Measurements from ENCODE around the gene MCF2L. TPM values are rescaled to one million over a fixed set of nuclear protein-coding genes. Genes with fewer than 3 reads are reported as not detected.

MCF2L gene
- polyA plus RNA-seq, 2 of the 4 experiments (the other 2 are of a cell fraction): 0.36 to 0.92 TPM

DNA sequence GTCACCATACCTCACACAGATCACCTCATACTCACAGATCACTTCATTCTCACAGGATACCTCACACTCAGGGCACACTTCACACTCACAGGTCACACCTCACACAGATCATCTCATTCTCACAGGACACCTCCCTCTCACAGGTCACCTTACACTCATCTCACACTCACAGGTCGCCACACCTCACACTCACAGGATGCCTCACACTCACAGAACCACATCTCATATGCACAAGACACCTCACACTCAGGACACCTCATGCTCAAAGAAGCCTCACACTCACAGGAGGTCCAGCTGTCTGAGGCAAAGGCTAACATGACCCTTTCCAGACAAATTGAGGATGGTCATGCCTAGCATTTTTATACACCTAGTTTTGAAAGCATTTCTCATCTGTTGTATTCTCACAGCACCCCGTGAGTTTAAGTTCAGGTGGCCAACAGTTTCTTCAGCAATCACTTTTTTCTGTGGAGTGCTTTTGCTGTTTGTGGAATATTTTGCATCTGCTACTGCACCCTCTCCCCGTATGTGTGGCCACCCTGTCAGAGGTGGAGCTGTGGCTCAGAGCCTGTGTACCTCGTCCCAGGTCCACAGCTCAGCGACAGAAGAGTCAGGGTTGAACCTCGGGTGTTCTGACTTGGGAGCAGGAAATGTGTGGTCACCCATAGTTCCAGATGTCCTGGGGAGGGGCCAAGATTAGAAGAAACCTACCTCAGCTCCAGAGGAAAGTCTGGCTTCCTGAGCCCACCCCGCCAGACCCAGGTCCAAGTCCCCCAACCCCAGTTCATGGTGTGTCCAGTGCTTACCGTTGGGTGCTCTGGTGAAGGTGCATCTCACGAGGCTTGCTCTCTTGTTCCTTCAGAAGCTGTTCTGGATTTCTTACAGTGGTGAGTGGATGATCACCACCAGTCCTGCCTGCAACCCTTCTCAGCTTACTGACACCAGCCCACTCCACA lies 144.2 kb downstream of the MCF2L start (continued):
- TF ChIP-seq, protein P1, sequence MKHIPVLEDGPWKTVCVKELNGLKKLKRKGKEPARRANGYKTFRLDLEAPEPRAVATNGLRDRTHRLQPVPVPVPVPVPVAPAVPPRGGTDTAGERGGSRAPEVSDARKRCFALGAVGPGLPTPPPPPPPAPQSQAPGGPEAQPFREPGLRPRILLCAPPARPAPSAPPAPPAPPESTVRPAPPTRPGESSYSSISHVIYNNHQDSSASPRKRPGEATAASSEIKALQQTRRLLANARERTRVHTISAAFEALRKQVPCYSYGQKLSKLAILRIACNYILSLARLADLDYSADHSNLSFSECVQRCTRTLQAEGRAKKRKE (CRISPR knock-in tag; IDR thresholded peaks at IDR 0.05; ENCODE audit: low read depth): no peak
- TF ChIP-seq CEBPB (IDR thresholded peaks at IDR 0.05): no peak
- no peak for TF ChIP-seq RNF2 (IDR thresholded peaks at IDR 0.05; ENCODE audit: borderline replicate concordance, low read depth)

DNA sequence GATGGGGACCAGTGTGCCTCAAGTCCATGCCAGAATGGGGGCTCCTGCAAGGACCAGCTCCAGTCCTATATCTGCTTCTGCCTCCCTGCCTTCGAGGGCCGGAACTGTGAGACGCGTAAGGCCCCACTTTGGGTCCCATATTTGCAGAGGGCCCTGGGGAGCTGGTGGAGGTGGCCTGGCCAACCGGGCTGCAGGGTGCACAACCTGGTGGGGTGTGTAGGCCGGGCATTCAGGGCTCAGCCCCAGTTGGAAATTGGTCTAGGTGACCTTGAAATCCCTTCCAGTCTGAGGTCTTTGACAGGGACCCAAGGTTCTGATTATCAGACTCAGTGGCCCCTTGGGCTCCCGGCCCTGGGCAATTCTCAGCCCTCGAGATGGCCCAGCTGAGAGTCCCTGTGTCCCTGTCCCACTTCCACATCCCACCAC lies 144.8 kb downstream of the MCF2L start:
- no peak for ATAC-seq
- no peak for TF ChIP-seq GATA3 (IDR thresholded peaks at IDR 0.05; ENCODE audit: borderline replicate concordance)
- no peak for TF ChIP-seq EHF (CRISPR knock-in tag; IDR thresholded peaks at IDR 0.05)
- TF ChIP-seq CEBPB (IDR thresholded peaks at IDR 0.05): no peak
- no peak overlapping the region for H3K4me2 ChIP-seq
- CTCF ChIA-PET: interaction anchor here (0.6 to 2.0 kb wide), 4 partner anchors 10 to 84 kb away, joined by 3 to 6 read pairs (median 4); no protein-coding TSS in a partner anchor
- no peaks in the 10 kb centered on the region for H3K4me1 ChIP-seq
- WGBS (ENCODE audit: missing lambda C conversion rate): 68% methylated on average over 7 of the region's 8 CpGs
- no peak overlapping the region for H3K4me3 ChIP-seq
- H3K9me3 ChIP-seq: no peaks in the 10 kb centered on the region
- H3K27ac ChIP-seq: no peak overlapping the region
- no peak for DNase-seq (ENCODE audit: low read depth in 1 of 2, low spot score in 1 of 2)
- no peak for FAIRE-seq
- POLR2A ChIA-PET: no interaction called here

DNA sequence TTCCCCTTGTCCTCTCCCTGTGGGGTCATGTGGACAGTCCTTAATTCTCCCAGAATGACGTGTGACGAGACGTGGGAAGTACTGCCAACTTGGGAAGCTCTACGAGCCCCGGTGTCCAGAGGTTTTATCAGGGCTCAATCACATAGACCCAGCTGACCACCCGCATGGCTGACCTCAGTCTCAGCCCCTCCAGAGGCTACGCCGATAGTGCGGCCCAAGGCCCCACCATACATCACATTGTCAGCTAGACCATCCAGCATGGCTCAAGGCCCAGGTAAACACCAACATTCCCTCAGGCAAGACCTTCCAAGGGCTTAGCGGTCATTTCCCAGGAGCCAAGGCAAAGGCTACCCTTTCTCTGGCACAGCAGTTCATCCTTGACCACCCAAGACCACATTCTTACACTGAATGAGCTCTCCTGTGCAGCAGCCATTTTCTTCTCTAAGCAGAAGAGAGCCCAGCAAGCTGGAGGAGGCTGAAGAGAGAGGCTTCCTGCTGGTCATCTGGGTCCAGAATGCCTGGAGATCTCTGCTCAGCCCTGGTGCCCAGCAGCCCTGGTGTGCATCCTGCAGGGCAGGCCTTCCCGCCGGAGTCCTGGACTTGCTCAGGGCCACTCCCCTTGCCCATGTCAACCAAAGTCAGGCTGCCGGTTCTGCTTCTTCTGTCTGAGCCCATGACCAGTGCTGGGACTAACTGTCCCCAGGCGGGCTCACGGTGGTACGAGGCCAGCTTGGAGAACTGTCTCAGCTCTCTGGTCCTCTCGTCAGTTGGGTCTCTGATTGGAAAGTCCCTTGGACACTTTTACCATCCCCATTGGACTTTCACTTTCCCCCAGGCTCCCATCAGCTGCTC lies 145.7 kb downstream of the MCF2L start:
- no peak overlapping the region for H3K4me3 ChIP-seq
- DNase-seq (ENCODE audit: low read depth in 1 of 2, low spot score in 1 of 2) (no peak), ATAC-seq (no peak), FAIRE-seq (no peak)
- no peaks in the 10 kb centered on the region for H3K9me3 ChIP-seq
- H3K4me1 ChIP-seq: no peaks in the 10 kb centered on the region
- POLR2A ChIA-PET: interaction anchor here (0.5 kb wide), 1 partner anchor 155 kb away, joined by 3 read pairs; no protein-coding TSS in a partner anchor
- 81% methylated on average over 11 of the region's 17 CpGs for WGBS (ENCODE audit: missing lambda C conversion rate)
- CTCF ChIA-PET: interaction anchor here (0.9 to 2.0 kb wide), 3 partner anchors 9 to 81 kb away, joined by 3 to 5 read pairs (median 3); no protein-coding TSS in a partner anchor
- H3K27ac ChIP-seq: no peak overlapping the region
- no peak overlapping the region for H3K4me2 ChIP-seq
- TF ChIP-seq RCOR1 (IDR thresholded peaks at IDR 0.05; ENCODE audit: low read depth, low read length) (no peak), RFX5 (IDR thresholded peaks at IDR 0.05) (no peak), MYC (IDR thresholded peaks at IDR 0.05; ENCODE audit: borderline replicate concordance, low read length) (no peak), EHMT2 (IDR thresholded peaks at IDR 0.05; ENCODE audit: low read depth) (no peak), HDAC2 (IDR thresholded peaks at IDR 0.05) (no peak), KDM5A (IDR thresholded peaks at IDR 0.05) (no peak), TP53 (CRISPR knock-in tag; IDR thresholded peaks at IDR 0.05) (no peak), RNF2 (IDR thresholded peaks at IDR 0.05; ENCODE audit: borderline replicate concordance, low read depth) (no peak), TFCP2L1 (CRISPR knock-in tag; IDR thresholded peaks at IDR 0.05) (no peak), ESRRA (IDR thresholded peaks at IDR 0.05; ENCODE audit: borderline replicate concordance, low read length) (no peak), RARB (CRISPR knock-in tag; IDR thresholded peaks at IDR 0.05) (no peak)

DNA sequence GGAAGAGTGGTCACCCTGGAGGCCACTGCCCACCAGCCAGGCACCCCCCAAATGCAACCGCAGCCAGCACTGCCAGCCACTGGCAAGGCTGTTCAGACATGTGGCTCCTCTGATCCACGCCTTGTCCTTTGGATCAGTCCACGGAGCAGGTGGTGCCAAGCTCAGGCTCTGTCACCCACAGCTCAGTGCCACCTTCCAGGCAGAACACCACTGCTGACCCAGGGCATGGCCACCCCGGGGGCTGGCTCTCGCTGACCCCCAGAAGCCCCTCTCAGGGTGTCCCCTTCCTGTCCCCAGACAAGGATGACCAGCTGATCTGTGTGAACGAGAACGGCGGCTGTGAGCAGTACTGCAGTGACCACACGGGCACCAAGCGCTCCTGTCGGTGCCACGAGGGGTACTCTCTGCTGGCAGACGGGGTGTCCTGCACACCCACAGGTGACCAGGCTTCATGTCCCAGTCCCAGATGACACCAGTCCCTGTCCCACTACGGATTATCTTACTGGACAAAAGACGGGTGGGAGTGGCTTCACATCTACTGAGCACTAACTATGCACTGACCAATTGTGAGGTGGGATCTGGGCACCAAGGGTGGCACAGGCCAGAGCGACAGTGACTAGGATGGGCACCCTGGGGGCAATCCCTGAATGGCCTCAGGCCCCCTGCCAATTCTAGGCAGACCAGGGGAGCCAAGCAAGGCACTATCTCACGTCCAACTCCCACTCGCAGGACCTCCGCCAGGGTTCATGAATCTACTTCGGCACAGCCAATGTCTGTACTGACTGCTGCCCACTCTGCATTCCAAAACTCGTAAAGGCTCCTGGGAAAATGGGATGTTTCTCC lies 146.6 kb downstream of the MCF2L start:
- Histone ChIP-seq H3K4me1 (no peaks in the 10 kb centered on the region), H3K4me3 (no peak overlapping the region), H3K27ac (no peak overlapping the region), H3K4me2 (no peak overlapping the region), H3K9me3 (no peaks in the 10 kb centered on the region)
- 54% methylated on average over 7 of the region's 21 CpGs for WGBS (ENCODE audit: missing lambda C conversion rate)
- FAIRE-seq (no peak), DNase-seq (ENCODE audit: low read depth in 1 of 2, low spot score in 1 of 2) (no peak), ATAC-seq (no peak)
- POLR2A ChIA-PET: interaction anchor here (0.5 kb wide), 1 partner anchor 154 kb away, joined by 3 read pairs; no protein-coding TSS in a partner anchor
- CTCF ChIA-PET: interaction anchor here (2.0 kb wide), 1 partner anchor 8 kb away, joined by 5 read pairs; no protein-coding TSS in a partner anchor
- TF ChIP-seq TFCP2L1 (CRISPR knock-in tag; IDR thresholded peaks at IDR 0.05): no peak
- no peak for TF ChIP-seq RARB (CRISPR knock-in tag; IDR thresholded peaks at IDR 0.05)
- TF ChIP-seq FOXS1 (CRISPR knock-in tag; IDR thresholded peaks at IDR 0.05): no peak
- no peak for TF ChIP-seq EHF (CRISPR knock-in tag; IDR thresholded peaks at IDR 0.05)
- TF ChIP-seq CEBPB (IDR thresholded peaks at IDR 0.05): no peak
- TF ChIP-seq GATA3 (IDR thresholded peaks at IDR 0.05; ENCODE audit: borderline replicate concordance): no peak
- no peak for TF ChIP-seq BHLHE40 (IDR thresholded peaks at IDR 0.05; ENCODE audit: low read depth, low read length)
- TF ChIP-seq NFE2L2 (conservative IDR thresholded peaks at IDR 0.05; ENCODE audit: low read length): no peak
- no peak for TF ChIP-seq MAZ (IDR thresholded peaks at IDR 0.05; ENCODE audit: borderline replicate concordance, low read depth, low read length)
- TF ChIP-seq, protein P2, sequence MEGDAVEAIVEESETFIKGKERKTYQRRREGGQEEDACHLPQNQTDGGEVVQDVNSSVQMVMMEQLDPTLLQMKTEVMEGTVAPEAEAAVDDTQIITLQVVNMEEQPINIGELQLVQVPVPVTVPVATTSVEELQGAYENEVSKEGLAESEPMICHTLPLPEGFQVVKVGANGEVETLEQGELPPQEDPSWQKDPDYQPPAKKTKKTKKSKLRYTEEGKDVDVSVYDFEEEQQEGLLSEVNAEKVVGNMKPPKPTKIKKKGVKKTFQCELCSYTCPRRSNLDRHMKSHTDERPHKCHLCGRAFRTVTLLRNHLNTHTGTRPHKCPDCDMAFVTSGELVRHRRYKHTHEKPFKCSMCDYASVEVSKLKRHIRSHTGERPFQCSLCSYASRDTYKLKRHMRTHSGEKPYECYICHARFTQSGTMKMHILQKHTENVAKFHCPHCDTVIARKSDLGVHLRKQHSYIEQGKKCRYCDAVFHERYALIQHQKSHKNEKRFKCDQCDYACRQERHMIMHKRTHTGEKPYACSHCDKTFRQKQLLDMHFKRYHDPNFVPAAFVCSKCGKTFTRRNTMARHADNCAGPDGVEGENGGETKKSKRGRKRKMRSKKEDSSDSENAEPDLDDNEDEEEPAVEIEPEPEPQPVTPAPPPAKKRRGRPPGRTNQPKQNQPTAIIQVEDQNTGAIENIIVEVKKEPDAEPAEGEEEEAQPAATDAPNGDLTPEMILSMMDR (IDR thresholded peaks at IDR 0.05): no peak

Measured in A549 (cell line).